A549 (cell line): Measurements from ENCODE around the gene SRSF11. TPM values are rescaled to one million over a fixed set of nuclear protein-coding genes. Genes with fewer than 3 reads are reported as not detected.

ENCODE experiments used
- ATAC-seq, 2 experiments: fragments of 200-7000 bp in 1 of 2; fragments of >200 bp in 1 of 2; cut with Nextera tagmentation in 1 of 2; cut with Tn5 transposase in 1 of 2; 3 replicates each; pipeline versions ENCODE4 v1.8.0 to v1.9.1; 2018 to 2020; ENCODE audit warnings: mild to moderate bottlenecking in 1 of 2, moderate library complexity in 1 of 2
- CTCF ChIA-PET: fragments of 300-600 bp; sonication (Branson Sonifier 250); formaldehyde crosslinking; extraction: SDS; loops from one replicate; lab custom pipeline; 2021; ENCODE audit warnings: antibody characterized with exemption, inconsistent platforms; lab: Yijun Ruan, JAX
- POLR2A ChIA-PET: fragments of 350-600 bp; formaldehyde crosslinking; extraction: SDS; loops from one replicate; lab custom pipeline; 2021; ENCODE audit warnings: antibody characterized with exemption, inconsistent platforms; lab: Yijun Ruan, JAX
- DNase-seq, 2 experiments: peaks; one replicate each; pipeline versions ENCODE4 v3.0.0 to v3.0.0-alpha.2; 2011 to 2016; ENCODE audit warnings: low read depth in 1 of 2, low spot score in 1 of 2
- FAIRE-seq: peaks from 2 replicates; lab custom pipeline; 2011; peaks lifted over from hg19 to GRCh38; lab: Jason Lieb, UNC
- H3K27ac ChIP-seq, 2 experiments: fragments of >200 bp; sonication (Bioruptor Twin); formaldehyde crosslinking; 3 replicates each; pipeline ENCODE4 v1.5.1; 2016 to 2017
- H3K4me1 ChIP-seq: fragments of >200 bp; sonication (Bioruptor Twin); formaldehyde crosslinking; 3 replicates; pipeline ENCODE4 v1.6.1; 2016
- H3K4me2 ChIP-seq: fragments of >200 bp; sonication (Bioruptor Twin); formaldehyde crosslinking; 3 replicates; pipeline ENCODE4 v1.6.1; 2016
- H3K4me3 ChIP-seq: fragments of >200 bp; sonication (Bioruptor Twin); formaldehyde crosslinking; 3 replicates; pipeline ENCODE4 v1.5.1; 2016
- H3K9me3 ChIP-seq: fragments of >200 bp; sonication (Bioruptor Twin); formaldehyde crosslinking; 3 replicates; pipeline ENCODE4 v1.6.1; 2016
- CBX8 ChIP-seq: fragments of 200-600 bp; sonication (generic); IDR thresholded peaks from 2 replicates; pipeline ENCODE4 v1.6.1; 2016
- CEBPB ChIP-seq, 2 experiments: fragments of >200 bp in 1 of 2; sonication (Bioruptor Twin) in 1 of 2; formaldehyde crosslinking in 1 of 2; IDR thresholded peaks; 2 replicates each; pipeline ENCODE4 v1.6.1; 2012 to 2016
- FOSB ChIP-seq: fragments of 250-450 bp; sonication (Bioruptor Pico); IDR thresholded peaks from 2 replicates; pipeline ENCODE4 v1.5.0; 2020; ENCODE audit warnings: mild to moderate bottlenecking, moderate library complexity
- FOSL2 ChIP-seq, 2 experiments: fragments of 450-650 bp in 1 of 2; fragments of >200 bp in 1 of 2; sonication (Bioruptor Twin) in 1 of 2; formaldehyde crosslinking; IDR thresholded peaks; 2 replicates each; pipeline versions ENCODE4 v1.5.0 to v1.6.1; 2016 to 2020; ENCODE audit warnings: mild to moderate bottlenecking in 1 of 2, moderate library complexity in 1 of 2
- HDAC2 ChIP-seq: fragments of 200-600 bp; sonication (generic); IDR thresholded peaks from 2 replicates; pipeline ENCODE4 v1.6.1; 2016
- HOXB13 ChIP-seq: fragments of 250-450 bp; sonication (Bioruptor Pico); IDR thresholded peaks from 2 replicates; pipeline ENCODE4 v1.5.0; 2020; ENCODE audit warnings: low read depth, mild to moderate bottlenecking, moderate library complexity
- HOXB5 ChIP-seq: fragments of 250-450 bp; sonication (Bioruptor Pico); IDR thresholded peaks from 2 replicates; pipeline ENCODE4 v1.5.0; 2020; ENCODE audit warnings: mild to moderate bottlenecking, moderate library complexity
- JUNB ChIP-seq: fragments of >200 bp; sonication (Bioruptor Twin); formaldehyde crosslinking; IDR thresholded peaks from 2 replicates; pipeline ENCODE4 v1.6.1; 2016
- MAZ ChIP-seq: fragments of 150-350 bp; IDR thresholded peaks from 2 replicates; pipeline ENCODE4 v1.6.1; 2014; ENCODE audit warnings: antibody characterized with exemption, low read depth, low read length, borderline replicate concordance
- MYC ChIP-seq: IDR thresholded peaks from 2 replicates; pipeline ENCODE4 v1.6.1; 2012; ENCODE audit warnings: mild to moderate bottlenecking, inconsistent platforms, low read length, improper control_type of control experiment, borderline replicate concordance
- NFE2L2 ChIP-seq: fragments of 150-350 bp; conservative IDR thresholded peaks from 2 replicates; pipeline ENCODE4 v1.6.1; 2014; ENCODE audit warnings: low read length
- NR3C1 ChIP-seq: fragments of >200 bp; sonication (Bioruptor Twin); formaldehyde crosslinking; IDR thresholded peaks from 3 replicates; pipeline ENCODE4 v1.6.1; 2017
- PHF8 ChIP-seq: fragments of 200-600 bp; sonication (generic); IDR thresholded peaks from 2 replicates; pipeline ENCODE4 v1.6.1; 2016; ENCODE audit warnings: low read depth, mild to moderate bottlenecking, antibody characterized with exemption, moderate library complexity, borderline replicate concordance
- POLR2A ChIP-seq: IDR thresholded peaks from 2 replicates; pipeline ENCODE4 v1.6.1; 2012; ENCODE audit warnings: mild to moderate bottlenecking, low read length
- RAD21 ChIP-seq, 2 experiments: fragments of >200 bp in 1 of 2; sonication (Bioruptor Twin) in 1 of 2; formaldehyde crosslinking in 1 of 2; IDR thresholded peaks in 1 of 2; conservative IDR thresholded peaks in 1 of 2; 2 replicates in 1 of 2; 3 replicates in 1 of 2; pipeline ENCODE4 v1.6.1; 2012 to 2018; ENCODE audit warnings: inconsistent platforms in 1 of 2
- RARB ChIP-seq: fragments of 250-450 bp; sonication (Bioruptor Pico); IDR thresholded peaks from 2 replicates; pipeline ENCODE4 v1.8.0; 2021; ENCODE audit warnings: mild to moderate bottlenecking, moderate library complexity
- RNF2 ChIP-seq: fragments of 200-600 bp; sonication (generic); IDR thresholded peaks from 2 replicates; pipeline ENCODE4 v1.6.1; 2016; ENCODE audit warnings: low read depth, mild to moderate bottlenecking, antibody characterized with exemption, moderate library complexity, borderline replicate concordance
- TFCP2L1 ChIP-seq: fragments of 250-450 bp; sonication (Bioruptor Pico); IDR thresholded peaks from 2 replicates; pipeline ENCODE4 v1.5.0; 2021; ENCODE audit warnings: mild to moderate bottlenecking
- TP53 ChIP-seq: fragments of 250-450 bp; sonication (Bioruptor Pico); IDR thresholded peaks from 2 replicates; pipeline ENCODE4 v1.5.0; 2021; ENCODE audit warnings: mild to moderate bottlenecking, moderate library complexity
- ZC3H11A ChIP-seq: fragments of 450-650 bp; IDR thresholded peaks from 2 replicates; pipeline ENCODE4 v1.6.1; 2014; ENCODE audit warnings: antibody characterized with exemption, mild to moderate bottlenecking
- ZFP36 ChIP-seq: fragments of 450-650 bp; IDR thresholded peaks from 2 replicates; pipeline ENCODE4 v1.6.1; 2014; ENCODE audit warnings: borderline replicate concordance; ENCODE audit not compliant: partially characterized antibody
- ZSCAN20 ChIP-seq: fragments of 250-450 bp; sonication (Bioruptor Pico); IDR thresholded peaks from 2 replicates; pipeline ENCODE4 v1.8.0; 2022; ENCODE audit warnings: mild to moderate bottlenecking, moderate library complexity
- WGBS: methylation state at CpG from one replicate; pipeline ENCODE4 v1.1.6; 2017; ENCODE audit errors: missing lambda C conversion rate; 5-methylcytosine and 5-hydroxymethylcytosine counted together
- polyA plus RNA-seq, 4 experiments: library from polyadenylated mRNA; depleted of rRNA in 3 of 4; stranded (reverse); fragments of >200 nt; fragmentation: RNase III in 1 of 4; extraction: RNeasy Plus Mini Kit Qiagen cat#74134 plus additional on column Dnase treatment in 1 of 4; gene quantifications; 2 replicates in 3 of 4; 3 replicates in 1 of 4; pipeline ENCODE4 v1.2.3, GENCODE V29; 2011 to 2017
- TF ChIP-seq, protein P1 (sequence below): fragments of 250-450 bp; sonication (Bioruptor Pico); IDR thresholded peaks from 2 replicates; pipeline ENCODE4 v1.5.0; 2020; ENCODE audit warnings: low read depth, mild to moderate bottlenecking, moderate library complexity
- TF ChIP-seq, protein P2 (sequence below): fragments of 450-650 bp; IDR thresholded peaks from 2 replicates; pipeline ENCODE4 v1.6.1; 2014; ENCODE audit warnings: antibody characterized with exemption
- TF ChIP-seq, protein P3 (sequence below): fragments of >200 bp; sonication (Bioruptor Twin); formaldehyde crosslinking; IDR thresholded peaks from 3 replicates; pipeline ENCODE4 v1.6.1; 2016
- TF ChIP-seq, protein P4 (sequence below): fragments of 200-600 bp; sonication (generic); IDR thresholded peaks from 2 replicates; pipeline ENCODE4 v1.6.1; 2016; ENCODE audit warnings: antibody characterized with exemption, mild to moderate bottlenecking, moderate library complexity
- TF ChIP-seq, protein P5 (sequence below): fragments of 150-350 bp; IDR thresholded peaks from 2 replicates; pipeline ENCODE4 v1.6.1; 2014; ENCODE audit warnings: low read depth, mild to moderate bottlenecking, low read length

The SRSF11 gene
- polyA plus RNA-seq, 2 of the 4 experiments (the other 2 are of a cell fraction), result 144 to 172 TPM

DNA sequence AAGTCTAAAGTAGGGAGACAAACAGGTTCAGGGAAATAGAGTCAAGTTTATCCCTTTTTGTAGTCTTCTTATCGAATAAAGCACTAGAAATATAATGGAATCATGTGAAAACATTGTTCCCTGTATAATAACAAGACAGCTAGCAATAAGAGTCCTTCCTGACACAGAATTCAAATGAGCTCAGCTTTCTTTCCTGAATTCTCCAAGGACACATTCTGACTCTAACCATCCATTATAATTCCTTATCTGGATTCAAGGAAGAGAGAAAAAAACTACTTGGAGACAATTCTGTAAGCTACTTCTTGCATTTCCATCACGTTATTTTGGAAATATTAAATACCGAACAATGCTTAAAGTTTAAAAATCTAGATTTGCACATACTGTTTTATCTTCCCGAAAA is 74.6 kb downstream of the SRSF11 start:
- Histone ChIP-seq H3K9me3 (no peaks in the 10 kb centered on the region), H3K4me2 (no peak overlapping the region), H3K4me3 (no peak overlapping the region), H3K4me1 (no peaks in the 10 kb centered on the region), H3K27ac (no peak overlapping the region)
- 88% methylated on average over 4 of the region's 4 CpGs for WGBS
- DNase-seq, result no peak
- no peak for TF ChIP-seq TP53 (CRISPR knock-in tag)
- TF ChIP-seq CEBPB (IDR thresholded peaks at IDR 0.05), result no peak
- TF ChIP-seq ZFP36, result no peak
- TF ChIP-seq HOXB5 (CRISPR knock-in tag), result no peak
- TF ChIP-seq, protein P1, sequence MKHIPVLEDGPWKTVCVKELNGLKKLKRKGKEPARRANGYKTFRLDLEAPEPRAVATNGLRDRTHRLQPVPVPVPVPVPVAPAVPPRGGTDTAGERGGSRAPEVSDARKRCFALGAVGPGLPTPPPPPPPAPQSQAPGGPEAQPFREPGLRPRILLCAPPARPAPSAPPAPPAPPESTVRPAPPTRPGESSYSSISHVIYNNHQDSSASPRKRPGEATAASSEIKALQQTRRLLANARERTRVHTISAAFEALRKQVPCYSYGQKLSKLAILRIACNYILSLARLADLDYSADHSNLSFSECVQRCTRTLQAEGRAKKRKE, result no peak
- no peak for TF ChIP-seq JUNB
- TF ChIP-seq RAD21 (conservative IDR thresholded peaks at IDR 0.05 in 1 of 2, IDR thresholded peaks at IDR 0.05 in 1 of 2), result no peak
- no peak for TF ChIP-seq MAZ
- no peak for TF ChIP-seq MYC
- no peak for TF ChIP-seq HDAC2
- TF ChIP-seq ZC3H11A, result no peak
- TF ChIP-seq PHF8, result no peak
- FAIRE-seq, result no peak
- POLR2A ChIA-PET, result no interaction called here
- CTCF ChIA-PET, result no interaction called here
- ATAC-seq, result no peak

DNA sequence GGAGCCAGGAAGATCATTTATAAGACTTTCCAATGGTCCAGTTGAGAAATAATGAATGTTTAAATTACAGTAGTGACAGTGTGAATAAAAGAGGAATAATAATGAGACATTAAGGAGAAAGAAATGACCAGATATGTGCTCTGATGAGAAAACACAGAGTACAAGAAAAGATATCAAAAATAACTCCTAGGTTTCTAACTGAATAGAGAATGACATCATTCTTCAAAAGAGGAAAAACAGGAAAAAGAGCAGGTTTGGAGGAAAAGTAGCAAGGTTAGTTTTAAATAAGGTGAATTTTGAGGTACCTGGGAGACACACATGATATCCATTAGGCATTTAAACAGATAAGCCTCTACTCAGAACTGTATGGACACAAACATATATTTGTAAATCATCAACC is 78.3 kb downstream of the SRSF11 start:
- Histone ChIP-seq H3K4me3 (no peak overlapping the region), H3K4me1 (no peaks in the 10 kb centered on the region), H3K27ac (no peak overlapping the region), H3K9me3 (no peaks in the 10 kb centered on the region), H3K4me2 (no peak overlapping the region)
- TF ChIP-seq RARB (CRISPR knock-in tag) (no peak), NR3C1 (no peak), NFE2L2 (no peak), HOXB13 (CRISPR knock-in tag) (no peak), POLR2A (no peak), CEBPB (IDR thresholded peaks at IDR 0.05) (no peak), HOXB5 (CRISPR knock-in tag) (no peak), CBX8 (no peak), RNF2 (no peak), FOSL2 (IDR thresholded peaks at IDR 0.05) (no peak), FOSL2 (CRISPR knock-in tag; IDR thresholded peaks at IDR 0.05) (no peak), FOSB (CRISPR knock-in tag) (no peak), ZSCAN20 (CRISPR knock-in tag) (no peak), TFCP2L1 (no peak)
- TF ChIP-seq, protein P2, sequence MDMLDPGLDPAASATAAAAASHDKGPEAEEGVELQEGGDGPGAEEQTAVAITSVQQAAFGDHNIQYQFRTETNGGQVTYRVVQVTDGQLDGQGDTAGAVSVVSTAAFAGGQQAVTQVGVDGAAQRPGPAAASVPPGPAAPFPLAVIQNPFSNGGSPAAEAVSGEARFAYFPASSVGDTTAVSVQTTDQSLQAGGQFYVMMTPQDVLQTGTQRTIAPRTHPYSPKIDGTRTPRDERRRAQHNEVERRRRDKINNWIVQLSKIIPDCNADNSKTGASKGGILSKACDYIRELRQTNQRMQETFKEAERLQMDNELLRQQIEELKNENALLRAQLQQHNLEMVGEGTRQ, result no peak
- TF ChIP-seq, protein P1, result no peak
- TF ChIP-seq, protein P3, sequence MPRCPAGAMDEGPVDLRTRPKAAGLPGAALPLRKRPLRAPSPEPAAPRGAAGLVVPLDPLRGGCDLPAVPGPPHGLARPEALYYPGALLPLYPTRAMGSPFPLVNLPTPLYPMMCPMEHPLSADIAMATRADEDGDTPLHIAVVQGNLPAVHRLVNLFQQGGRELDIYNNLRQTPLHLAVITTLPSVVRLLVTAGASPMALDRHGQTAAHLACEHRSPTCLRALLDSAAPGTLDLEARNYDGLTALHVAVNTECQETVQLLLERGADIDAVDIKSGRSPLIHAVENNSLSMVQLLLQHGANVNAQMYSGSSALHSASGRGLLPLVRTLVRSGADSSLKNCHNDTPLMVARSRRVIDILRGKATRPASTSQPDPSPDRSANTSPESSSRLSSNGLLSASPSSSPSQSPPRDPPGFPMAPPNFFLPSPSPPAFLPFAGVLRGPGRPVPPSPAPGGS, result no peak
- TF ChIP-seq, protein P4, sequence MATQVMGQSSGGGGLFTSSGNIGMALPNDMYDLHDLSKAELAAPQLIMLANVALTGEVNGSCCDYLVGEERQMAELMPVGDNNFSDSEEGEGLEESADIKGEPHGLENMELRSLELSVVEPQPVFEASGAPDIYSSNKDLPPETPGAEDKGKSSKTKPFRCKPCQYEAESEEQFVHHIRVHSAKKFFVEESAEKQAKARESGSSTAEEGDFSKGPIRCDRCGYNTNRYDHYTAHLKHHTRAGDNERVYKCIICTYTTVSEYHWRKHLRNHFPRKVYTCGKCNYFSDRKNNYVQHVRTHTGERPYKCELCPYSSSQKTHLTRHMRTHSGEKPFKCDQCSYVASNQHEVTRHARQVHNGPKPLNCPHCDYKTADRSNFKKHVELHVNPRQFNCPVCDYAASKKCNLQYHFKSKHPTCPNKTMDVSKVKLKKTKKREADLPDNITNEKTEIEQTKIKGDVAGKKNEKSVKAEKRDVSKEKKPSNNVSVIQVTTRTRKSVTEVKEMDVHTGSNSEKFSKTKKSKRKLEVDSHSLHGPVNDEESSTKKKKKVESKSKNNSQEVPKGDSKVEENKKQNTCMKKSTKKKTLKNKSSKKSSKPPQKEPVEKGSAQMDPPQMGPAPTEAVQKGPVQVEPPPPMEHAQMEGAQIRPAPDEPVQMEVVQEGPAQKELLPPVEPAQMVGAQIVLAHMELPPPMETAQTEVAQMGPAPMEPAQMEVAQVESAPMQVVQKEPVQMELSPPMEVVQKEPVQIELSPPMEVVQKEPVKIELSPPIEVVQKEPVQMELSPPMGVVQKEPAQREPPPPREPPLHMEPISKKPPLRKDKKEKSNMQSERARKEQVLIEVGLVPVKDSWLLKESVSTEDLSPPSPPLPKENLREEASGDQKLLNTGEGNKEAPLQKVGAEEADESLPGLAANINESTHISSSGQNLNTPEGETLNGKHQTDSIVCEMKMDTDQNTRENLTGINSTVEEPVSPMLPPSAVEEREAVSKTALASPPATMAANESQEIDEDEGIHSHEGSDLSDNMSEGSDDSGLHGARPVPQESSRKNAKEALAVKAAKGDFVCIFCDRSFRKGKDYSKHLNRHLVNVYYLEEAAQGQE, result no peak
- TF ChIP-seq, protein P5, sequence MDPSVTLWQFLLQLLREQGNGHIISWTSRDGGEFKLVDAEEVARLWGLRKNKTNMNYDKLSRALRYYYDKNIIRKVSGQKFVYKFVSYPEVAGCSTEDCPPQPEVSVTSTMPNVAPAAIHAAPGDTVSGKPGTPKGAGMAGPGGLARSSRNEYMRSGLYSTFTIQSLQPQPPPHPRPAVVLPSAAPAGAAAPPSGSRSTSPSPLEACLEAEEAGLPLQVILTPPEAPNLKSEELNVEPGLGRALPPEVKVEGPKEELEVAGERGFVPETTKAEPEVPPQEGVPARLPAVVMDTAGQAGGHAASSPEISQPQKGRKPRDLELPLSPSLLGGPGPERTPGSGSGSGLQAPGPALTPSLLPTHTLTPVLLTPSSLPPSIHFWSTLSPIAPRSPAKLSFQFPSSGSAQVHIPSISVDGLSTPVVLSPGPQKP, result no peak
- DNase-seq (no peak), FAIRE-seq (no peak), ATAC-seq (no peak)
- CTCF ChIA-PET, result no interaction called here
- POLR2A ChIA-PET, result no interaction called here
